Natural killer cell treated with Interleukin-12 subunit alpha and Interleukin-12 subunit beta and Interleukin-15 and Interleukin-18, amount 100 ng/mL, for 72 hours (primary cell): ENCODE results near the gene SFXN2. TPM values are rescaled to one million over a fixed set of nuclear protein-coding genes. Genes with fewer than 3 reads are reported as not detected.
"Not testable (repeated sequence)": the region's sequence is repeated elsewhere in the genome, so short reads cannot be mapped to it uniquely, and the experiment has no call there.

Experiments
- ATAC-seq, 2 donors: fragments of 150-1000 bp; cut with Tn5 transposase in 1 of 2; sonication (Bioruptor Pico), chemical (Tn5 transposase) in 1 of 2; 2 replicates each; pipeline ENCODE4 v1.10.0; 2021
- DNase-seq: peaks from one replicate; pipeline ENCODE4 v3.0.0; 2022; ENCODE audit warnings: low spot score
- H3K27ac Mint-ChIP-seq, 2 donors: 1 replicate in 1 of 2; 2 replicates in 1 of 2; pipeline ENCODE4 v1.8.0; 2022; ENCODE audit warnings: mixed read lengths in 2 of 2, mild to moderate bottlenecking in 1 of 2, moderate library complexity in 1 of 2
- H3K27me3 Mint-ChIP-seq, 2 donors: 1 replicate in 1 of 2; 2 replicates in 1 of 2; pipeline ENCODE4 v1.8.0; 2022; ENCODE audit warnings: mixed read lengths in 2 of 2
- H3K36me3 Mint-ChIP-seq: one replicate; pipeline ENCODE4 v1.8.0; 2022; ENCODE audit warnings: mixed read lengths
- H3K4me1 Mint-ChIP-seq, 2 donors: 1 replicate in 1 of 2; 2 replicates in 1 of 2; pipeline ENCODE4 v1.8.0; 2022; ENCODE audit warnings: low read depth in 2 of 2, mixed read lengths in 2 of 2, mild to moderate bottlenecking in 1 of 2
- H3K4me3 Mint-ChIP-seq: one replicate; pipeline ENCODE4 v1.8.0; 2022; ENCODE audit warnings: mixed read lengths
- H3K9me3 Mint-ChIP-seq: 2 replicates; pipeline ENCODE4 v1.8.0; 2022; ENCODE audit warnings: mixed read lengths
- total RNA-seq, 2 donors: library from RNA; stranded (reverse); gene quantifications; one replicate each; pipeline ENCODE4 v1.2.3, GENCODE V29; 2022

The SFXN2 gene
- total RNA-seq, 2 donors from 2014 or later: 13.2 to 39.6 TPM

- Mint-ChIP-seq H3K4me1 (no peaks in the 10 kb centered on the region), H3K36me3 (peaks cover 14% of the 10 kb centered on the region), H3K4me3 (no peak overlapping the region), H3K9me3 (no peaks in the 10 kb centered on the region), H3K27ac (no peak overlapping the region), H3K27me3 (no peaks in the 10 kb centered on the region)
- DNase-seq: no peak
- no peak for ATAC-seq
Measured at GRCh38 chr10:102698894-102699293, 15.5 kb upstream of the SFXN2 start.

GRCh38 chr10:102701272-102701671 lies 13.2 kb upstream of the SFXN2 start:
- DNase-seq (no peak), ATAC-seq (no peak)
- Mint-ChIP-seq H3K9me3 (no peaks in the 10 kb centered on the region), H3K27me3 (no peaks in the 10 kb centered on the region), H3K4me1 (peaks cover 0 to 6% of the 10 kb centered on the region in 2 donors), H3K27ac (no peak overlapping the region), H3K4me3 (no peak overlapping the region), H3K36me3 (peaks cover 14% of the 10 kb centered on the region)

DNA sequence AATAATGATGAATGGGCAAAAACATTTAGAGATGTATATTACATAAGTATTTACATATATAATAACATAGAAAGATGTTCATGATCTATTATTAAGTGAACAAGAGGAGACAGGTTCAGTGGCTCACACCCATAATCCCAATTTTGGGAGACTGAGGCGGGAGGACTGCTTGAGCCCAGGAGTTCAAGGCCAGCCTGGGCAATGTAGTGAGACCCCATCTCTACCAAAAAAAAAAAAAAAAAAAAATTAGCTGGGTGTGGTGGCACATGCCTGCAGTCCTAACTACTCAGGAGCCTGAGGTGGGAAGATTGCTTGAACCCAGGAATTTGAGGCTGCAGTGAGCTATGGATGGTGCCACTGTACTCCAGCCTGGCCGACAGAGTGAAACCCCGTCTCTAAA lies 12.6 kb upstream of the SFXN2 start:
- H3K36me3 Mint-ChIP-seq: peaks cover 14% of the 10 kb centered on the region
- no peak overlapping the region for H3K27ac Mint-ChIP-seq

GRCh38 chr10:102702742-102703141 lies 11.7 kb upstream of the SFXN2 start:
- no peak overlapping the region for H3K4me3 Mint-ChIP-seq
- H3K36me3 Mint-ChIP-seq: peaks cover 8% of the 10 kb centered on the region
- ATAC-seq (no peak), DNase-seq (no peak)
- H3K4me1 Mint-ChIP-seq: peaks cover 0 to 9% of the 10 kb centered on the region in 2 donors
- H3K27me3 Mint-ChIP-seq: no peaks in the 10 kb centered on the region
- H3K9me3 Mint-ChIP-seq: no peaks in the 10 kb centered on the region
- no peak overlapping the region for H3K27ac Mint-ChIP-seq

More for the DNA sequence above, 12.6 kb upstream of the SFXN2 start:
- DNase-seq: no peak
- H3K9me3 Mint-ChIP-seq: no peaks in the 10 kb centered on the region
- peaks cover 0 to 6% of the 10 kb centered on the region in 2 donors for H3K4me1 Mint-ChIP-seq
- H3K27me3 Mint-ChIP-seq: no peaks in the 10 kb centered on the region
- ATAC-seq: no peak
- H3K4me3 Mint-ChIP-seq: no peak overlapping the region

DNA sequence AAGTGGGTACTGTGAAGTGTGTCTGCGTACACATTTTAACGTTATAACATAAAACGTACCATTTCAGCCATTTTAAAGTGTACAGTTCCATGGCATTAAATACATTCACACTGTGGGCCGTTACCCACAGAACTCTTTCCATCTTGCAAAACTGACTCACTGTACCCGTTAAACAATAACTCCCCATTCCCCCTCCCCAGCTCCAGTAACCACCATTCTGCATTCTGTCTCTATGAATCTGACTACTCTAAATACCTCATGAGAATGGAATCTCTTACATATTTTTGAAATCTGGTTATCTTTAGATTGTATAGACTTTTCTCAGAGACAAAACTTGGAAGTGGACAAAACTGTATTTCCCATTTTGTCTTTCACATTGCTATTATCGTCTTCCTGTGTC lies 9.5 kb upstream of the SFXN2 start:
- H3K4me1 Mint-ChIP-seq: peaks cover 1 to 9% of the 10 kb centered on the region in 2 donors
- H3K36me3 Mint-ChIP-seq: no peaks in the 10 kb centered on the region
- no peak overlapping the region for H3K4me3 Mint-ChIP-seq
- no peak for DNase-seq
- no peaks in the 10 kb centered on the region for H3K27me3 Mint-ChIP-seq
- no peaks in the 10 kb centered on the region for H3K9me3 Mint-ChIP-seq
- peak overlapping the region in 1 of 2 donors; percentile 40 for H3K27ac Mint-ChIP-seq
- no peak for ATAC-seq

DNA sequence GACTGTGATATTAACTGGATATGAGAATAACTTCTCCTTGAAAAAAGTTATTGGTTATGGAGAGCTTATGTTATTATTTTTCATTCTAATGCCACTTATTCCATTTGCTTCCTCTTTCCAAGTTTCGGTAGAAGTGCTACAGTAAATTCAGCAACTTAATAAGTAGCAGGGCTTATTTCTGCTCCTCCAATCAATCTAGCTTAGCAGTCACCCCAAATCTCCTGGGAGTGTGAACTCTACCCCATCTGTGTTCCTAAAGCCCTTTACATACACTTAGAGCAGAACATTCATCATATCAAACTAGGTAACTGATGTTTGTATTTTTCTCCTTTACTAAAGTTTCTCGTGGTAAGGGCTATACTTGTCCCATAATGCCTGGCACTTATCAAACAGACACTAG lies 8.9 kb upstream of the SFXN2 start:
- peak overlapping the region in 1 of 2 donors; percentile 40 for H3K27ac Mint-ChIP-seq
- H3K36me3 Mint-ChIP-seq: no peaks in the 10 kb centered on the region
- DNase-seq: no peak
- peaks cover 8 to 9% of the 10 kb centered on the region in 2 donors for H3K4me1 Mint-ChIP-seq
- H3K4me3 Mint-ChIP-seq: no peak overlapping the region
- ATAC-seq: no peak
- no peaks in the 10 kb centered on the region for H3K9me3 Mint-ChIP-seq
- no peaks in the 10 kb centered on the region for H3K27me3 Mint-ChIP-seq

GRCh38 chr10:102710609-102711008 lies 3.8 kb upstream of the SFXN2 start:
- peak overlapping the region; percentile 42 to 68 for H3K27ac Mint-ChIP-seq
- H3K27me3 Mint-ChIP-seq: no peaks in the 10 kb centered on the region
- H3K4me3 Mint-ChIP-seq: peak overlapping the region; percentile 49
- H3K4me1 Mint-ChIP-seq: peaks cover 19 to 33% of the 10 kb centered on the region in 2 donors
- no peaks in the 10 kb centered on the region for H3K36me3 Mint-ChIP-seq
- H3K9me3 Mint-ChIP-seq: no peaks in the 10 kb centered on the region
- DNase-seq (no peak), ATAC-seq (peak in 1 of 2 donors; percentile 8)

DNA sequence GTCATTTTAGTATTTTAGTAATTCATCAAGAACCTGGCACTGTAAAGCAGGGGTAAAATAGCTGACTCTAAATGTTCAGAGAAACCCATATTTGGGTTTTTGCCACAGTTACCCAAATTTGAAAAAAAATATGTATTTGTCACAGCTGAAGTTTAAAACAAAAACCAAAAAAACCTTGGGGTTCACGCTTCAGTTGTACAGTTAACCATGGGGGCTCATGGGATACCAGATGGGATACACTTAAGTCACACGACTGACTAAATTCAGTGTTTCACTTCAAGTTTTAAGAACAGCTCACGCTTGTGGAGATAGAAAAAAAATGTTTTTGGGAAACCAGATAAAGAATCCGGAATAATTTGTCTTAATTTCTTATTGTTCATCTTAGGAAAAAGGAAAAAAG lies 2.3 kb upstream of the SFXN2 start:
- DNase-seq (no peak), ATAC-seq (no peak)
- Mint-ChIP-seq H3K9me3 (no peaks in the 10 kb centered on the region), H3K4me1 (peaks cover 24 to 39% of the 10 kb centered on the region in 2 donors), H3K36me3 (no peaks in the 10 kb centered on the region), H3K27me3 (no peaks in the 10 kb centered on the region), H3K4me3 (peak overlapping the region; percentile 83), H3K27ac (peak overlapping the region in 1 of 2 donors; percentile 68)

- Mint-ChIP-seq H3K4me3 (peak overlapping the region; percentile 83), H3K27me3 (no peaks in the 10 kb centered on the region), H3K36me3 (peaks cover 6% of the 10 kb centered on the region), H3K4me1 (peaks cover 24 to 45% of the 10 kb centered on the region in 2 donors), H3K9me3 (no peaks in the 10 kb centered on the region), H3K27ac (peak overlapping the region; percentile 68 to 81)
- DNase-seq: no peak
- ATAC-seq: no peak
Measured at GRCh38 chr10:102712843-102713538, 1.4 kb upstream of the SFXN2 start.

GRCh38 chr10:102713539-102713813 lies 960 bp upstream of the SFXN2 start:
- H3K4me1 Mint-ChIP-seq: peaks cover 24 to 47% of the 10 kb centered on the region in 2 donors
- ATAC-seq (peak; percentile 66), DNase-seq (no peak)
- H3K9me3 Mint-ChIP-seq: no peaks in the 10 kb centered on the region
- peak overlapping the region; percentile 83 for H3K4me3 Mint-ChIP-seq
- H3K36me3 Mint-ChIP-seq: peaks cover 8% of the 10 kb centered on the region
- peak overlapping the region; percentile 68 to 81 for H3K27ac Mint-ChIP-seq
- H3K27me3 Mint-ChIP-seq: no peaks in the 10 kb centered on the region

DNA sequence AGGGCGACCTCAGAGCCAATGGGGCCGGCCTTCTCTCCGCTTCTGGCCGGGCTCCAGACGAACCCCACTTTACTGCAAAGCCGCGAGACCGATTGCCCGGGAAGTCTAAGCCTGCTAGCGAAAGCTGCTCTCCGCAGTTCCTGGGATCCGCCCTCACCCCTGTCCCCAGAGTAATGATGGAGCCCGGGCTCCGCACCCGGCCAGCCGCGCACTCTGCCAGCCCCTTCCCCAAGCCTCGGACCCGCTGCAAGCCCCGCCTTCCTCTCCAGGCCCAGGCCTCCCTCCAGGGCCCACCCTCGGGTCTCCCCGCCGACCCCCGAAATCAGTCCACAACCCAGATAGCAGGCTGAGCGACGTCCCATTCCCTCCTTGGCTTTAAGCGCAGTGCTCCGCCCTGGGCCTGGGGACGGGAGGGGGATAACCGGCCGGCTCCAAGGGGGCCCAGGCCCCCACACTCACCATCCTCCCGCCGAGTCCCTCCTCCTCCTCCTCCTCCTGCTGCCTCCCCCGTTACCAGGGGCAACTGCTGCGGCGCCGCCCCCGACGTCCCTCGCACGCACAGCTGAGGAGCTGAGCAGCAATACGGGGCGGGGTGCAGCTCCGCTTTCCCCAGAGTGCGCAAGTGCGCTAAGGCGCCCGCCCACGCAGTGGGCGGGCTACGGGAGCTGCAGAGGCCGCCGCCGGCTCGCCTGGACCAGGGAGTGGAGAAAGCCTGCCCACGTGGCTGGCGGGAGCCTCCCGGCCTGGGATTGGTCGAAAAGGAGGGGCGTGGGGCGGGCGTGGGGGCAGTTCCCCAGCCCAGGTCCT lies 419 bp upstream of the SFXN2 start, which contains the start of gene ARL3:
Gene ARL3 (minus strand): TSS at position 584 of the 807 bp plus-strand sequence. CDS start 122 bp downstream, at position 462.
- Mint-ChIP-seq H3K4me1 (peaks cover 24 to 47% of the 10 kb centered on the region in 2 donors), H3K27ac (peak within 1 kb of the TSS; percentile 68 to 81), H3K27me3 (no peaks in the 10 kb centered on the region), H3K36me3 (peaks cover 8% of the 10 kb centered on the region), H3K9me3 (no peaks in the 10 kb centered on the region), H3K4me3 (peak within 1 kb of the TSS; percentile 83)
- ATAC-seq (peak; percentile 95 to 98), DNase-seq (peak; percentile 98)

GRCh38 chr10:102715880-102716279 lies 1.4 kb downstream of the SFXN2 start:
- Mint-ChIP-seq H3K27ac (peak overlapping the region in 1 of 2 donors; percentile 25), H3K27me3 (no peaks in the 10 kb centered on the region), H3K9me3 (no peaks in the 10 kb centered on the region), H3K36me3 (peaks cover 8% of the 10 kb centered on the region), H3K4me1 (peaks cover 21 to 41% of the 10 kb centered on the region in 2 donors), H3K4me3 (peak overlapping the region; percentile 68)
- no peak for DNase-seq
- no peak for ATAC-seq

GRCh38 chr10:102716900-102717565 lies 2.6 kb downstream of the SFXN2 start:
- Mint-ChIP-seq H3K4me1 (peaks cover 19 to 42% of the 10 kb centered on the region in 2 donors), H3K4me3 (peak overlapping the region; percentile 68)
- ATAC-seq, H3K27me3 Mint-ChIP-seq, H3K36me3 Mint-ChIP-seq, H3K27ac Mint-ChIP-seq, H3K9me3 Mint-ChIP-seq, DNase-seq: not testable (repeated sequence)

GRCh38 chr10:102718220-102718619 lies 3.8 kb downstream of the SFXN2 start:
- DNase-seq: no peak
- Mint-ChIP-seq H3K4me3 (no peak overlapping the region), H3K9me3 (no peaks in the 10 kb centered on the region), H3K4me1 (peaks cover 16 to 34% of the 10 kb centered on the region in 2 donors), H3K27me3 (no peaks in the 10 kb centered on the region), H3K36me3 (peaks cover 8% of the 10 kb centered on the region), H3K27ac (no peak overlapping the region)
- ATAC-seq: no peak
